ENCODE data around the gene PCDH9.

GRCh38 chr13:66775196-66775595 lies 454.9 kb downstream of the PCDH9 start:
- no peak for TF ChIP-seq CTCF (conservative IDR thresholded peaks at IDR 0.05; ENCODE audit: low read depth in 2 of 2)
- no peak for TF ChIP-seq EZH2phosphoT487 (IDR thresholded peaks at IDR 0.05; ENCODE audit: unreplicated experiment)
- no peak for TF ChIP-seq POLR2AphosphoS5 (IDR thresholded peaks at IDR 0.05; ENCODE audit: low read depth)
- no peak for TF ChIP-seq ETS1 (IDR thresholded peaks at IDR 0.05)
- TF ChIP-seq, protein P1, sequence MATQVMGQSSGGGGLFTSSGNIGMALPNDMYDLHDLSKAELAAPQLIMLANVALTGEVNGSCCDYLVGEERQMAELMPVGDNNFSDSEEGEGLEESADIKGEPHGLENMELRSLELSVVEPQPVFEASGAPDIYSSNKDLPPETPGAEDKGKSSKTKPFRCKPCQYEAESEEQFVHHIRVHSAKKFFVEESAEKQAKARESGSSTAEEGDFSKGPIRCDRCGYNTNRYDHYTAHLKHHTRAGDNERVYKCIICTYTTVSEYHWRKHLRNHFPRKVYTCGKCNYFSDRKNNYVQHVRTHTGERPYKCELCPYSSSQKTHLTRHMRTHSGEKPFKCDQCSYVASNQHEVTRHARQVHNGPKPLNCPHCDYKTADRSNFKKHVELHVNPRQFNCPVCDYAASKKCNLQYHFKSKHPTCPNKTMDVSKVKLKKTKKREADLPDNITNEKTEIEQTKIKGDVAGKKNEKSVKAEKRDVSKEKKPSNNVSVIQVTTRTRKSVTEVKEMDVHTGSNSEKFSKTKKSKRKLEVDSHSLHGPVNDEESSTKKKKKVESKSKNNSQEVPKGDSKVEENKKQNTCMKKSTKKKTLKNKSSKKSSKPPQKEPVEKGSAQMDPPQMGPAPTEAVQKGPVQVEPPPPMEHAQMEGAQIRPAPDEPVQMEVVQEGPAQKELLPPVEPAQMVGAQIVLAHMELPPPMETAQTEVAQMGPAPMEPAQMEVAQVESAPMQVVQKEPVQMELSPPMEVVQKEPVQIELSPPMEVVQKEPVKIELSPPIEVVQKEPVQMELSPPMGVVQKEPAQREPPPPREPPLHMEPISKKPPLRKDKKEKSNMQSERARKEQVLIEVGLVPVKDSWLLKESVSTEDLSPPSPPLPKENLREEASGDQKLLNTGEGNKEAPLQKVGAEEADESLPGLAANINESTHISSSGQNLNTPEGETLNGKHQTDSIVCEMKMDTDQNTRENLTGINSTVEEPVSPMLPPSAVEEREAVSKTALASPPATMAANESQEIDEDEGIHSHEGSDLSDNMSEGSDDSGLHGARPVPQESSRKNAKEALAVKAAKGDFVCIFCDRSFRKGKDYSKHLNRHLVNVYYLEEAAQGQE (IDR thresholded peaks at IDR 0.05; ENCODE audit: unreplicated experiment): no peak
- no peak for TF ChIP-seq STAT1 (IDR thresholded peaks at IDR 0.05; ENCODE audit: unreplicated experiment)

All from GM23338 (cell line).